ENCODE measurements around the gene UBASH3A. TPM values are rescaled to one million over a fixed set of nuclear protein-coding genes. Genes with fewer than 3 reads are reported as not detected.

Gene UBASH3A
- polyA plus RNA-seq, 1 donor (not counting 4 experiments of a cell fraction or from before 2014, with no cell fraction given): not detected

- peaks cover 27% of the 10 kb centered on the region for H3K27me3 ChIP-seq (ENCODE audit: control insufficient read depth, extremely low read depth, insufficient read depth, low read length)
- H3K4me2 ChIP-seq (ENCODE audit: control insufficient read depth, extremely low read depth, insufficient read depth, low read depth, low read length): no peak overlapping the region
- DNase-seq (ENCODE audit: low read depth, low spot score) (no peak), FAIRE-seq (no peak)
- H3K27ac ChIP-seq (ENCODE audit: control insufficient read depth, insufficient read depth, low read length): no peak overlapping the region
- H3K4me1 ChIP-seq (ENCODE audit: control insufficient read depth, extremely low read depth, insufficient read depth, low read length): no peaks in the 10 kb centered on the region
- H3K9ac ChIP-seq (ENCODE audit: control insufficient read depth, extremely low read depth, insufficient read depth, low read length): no peak overlapping the region
- no peaks in the 10 kb centered on the region for H3K36me3 ChIP-seq (ENCODE audit: control insufficient read depth in 2 of 2, extremely low read depth in 1 of 2, insufficient read depth in 2 of 2, low read length in 2 of 2)
- no peaks in the 10 kb centered on the region for H4K20me1 ChIP-seq (ENCODE audit: control insufficient read depth, extremely low read depth, insufficient read depth, low read length)
- no peak overlapping the region for H2AFZ ChIP-seq (ENCODE audit: control insufficient read depth, low read length)
- dilution Hi-C loops (cut with MboI; ENCODE audit: extremely low pct_ligation_motif_present, low sequenced_read_pairs): no loop called here
- no peaks in the 10 kb centered on the region for H3K9me3 ChIP-seq (ENCODE audit: control insufficient read depth, low read depth, low read length)
- H3K4me3 ChIP-seq (ENCODE audit: control insufficient read depth in 2 of 3, extremely low read depth in 1 of 3, insufficient read depth in 2 of 3, low read depth in 1 of 3, low read length in 3 of 3): no peak overlapping the region
- H3K9me1 ChIP-seq (ENCODE audit: control insufficient read depth, extremely low read depth, insufficient read depth, low read length): no peaks in the 10 kb centered on the region
- H3K79me2 ChIP-seq (ENCODE audit: control insufficient read depth, insufficient read depth, low read length): no peaks in the 10 kb centered on the region
- TF ChIP-seq CTCF (optimal IDR thresholded peaks at IDR 0.05 in 1 of 3, IDR thresholded peaks at IDR 0.05 in 1 of 3, conservative IDR thresholded peaks at IDR 0.05 in 1 of 3; ENCODE audit: extremely low read depth in 1 of 3, insufficient read depth in 2 of 3, low read length in 3 of 3) (no peak), EZH2 (IDR thresholded peaks at IDR 0.05; ENCODE audit: low read length) (no peak)
Observed at GRCh38 chr21:42378418-42378817, 25.3 kb upstream of the UBASH3A start.

GRCh38 chr21:42379426-42380215 lies 24.1 kb upstream of the UBASH3A start:
- no peak for FAIRE-seq
- no peak overlapping the region for H3K4me3 ChIP-seq (ENCODE audit: control insufficient read depth in 2 of 3, extremely low read depth in 1 of 3, insufficient read depth in 2 of 3, low read depth in 1 of 3, low read length in 3 of 3)
- no peaks in the 10 kb centered on the region for H3K79me2 ChIP-seq (ENCODE audit: control insufficient read depth, insufficient read depth, low read length)
- TF ChIP-seq EZH2 (IDR thresholded peaks at IDR 0.05; ENCODE audit: low read length) (no peak), CTCF (optimal IDR thresholded peaks at IDR 0.05 in 1 of 3, IDR thresholded peaks at IDR 0.05 in 1 of 3, conservative IDR thresholded peaks at IDR 0.05 in 1 of 3; ENCODE audit: extremely low read depth in 1 of 3, insufficient read depth in 2 of 3, low read length in 3 of 3) (no peak)
- no peak for DNase-seq (ENCODE audit: low read depth, low spot score)
- no peaks in the 10 kb centered on the region for H3K36me3 ChIP-seq (ENCODE audit: control insufficient read depth in 2 of 2, extremely low read depth in 1 of 2, insufficient read depth in 2 of 2, low read length in 2 of 2)
- H3K27ac ChIP-seq (ENCODE audit: control insufficient read depth, insufficient read depth, low read length): no peak overlapping the region
- no peak overlapping the region for H2AFZ ChIP-seq (ENCODE audit: control insufficient read depth, low read length)
- H3K4me1 ChIP-seq (ENCODE audit: control insufficient read depth, extremely low read depth, insufficient read depth, low read length): no peaks in the 10 kb centered on the region
- H4K20me1 ChIP-seq (ENCODE audit: control insufficient read depth, extremely low read depth, insufficient read depth, low read length): no peaks in the 10 kb centered on the region
- H3K9ac ChIP-seq (ENCODE audit: control insufficient read depth, extremely low read depth, insufficient read depth, low read length): no peak overlapping the region
- no peak overlapping the region for H3K4me2 ChIP-seq (ENCODE audit: control insufficient read depth, extremely low read depth, insufficient read depth, low read depth, low read length)
- no peaks in the 10 kb centered on the region for H3K9me3 ChIP-seq (ENCODE audit: control insufficient read depth, low read depth, low read length)
- H3K9me1 ChIP-seq (ENCODE audit: control insufficient read depth, extremely low read depth, insufficient read depth, low read length): no peaks in the 10 kb centered on the region
- dilution Hi-C loops (cut with MboI; ENCODE audit: extremely low pct_ligation_motif_present, low sequenced_read_pairs): no loop called here
- H3K27me3 ChIP-seq (ENCODE audit: control insufficient read depth, extremely low read depth, insufficient read depth, low read length): peaks cover 19% of the 10 kb centered on the region
